Endometrial microvascular endothelial cells (primary cell): ENCODE data around the gene GPR15. TPM values are rescaled to one million over a fixed set of nuclear protein-coding genes. Genes with fewer than 3 reads are reported as not detected.

Experiments
- in situ Hi-C: cut with HindIII; loops from 2 replicates; pipeline ENCODE4 v1.10.0; 2017; ENCODE audit warnings: low sequenced_read_pairs, low pct_unique_long_range_greater_than_20kb; ENCODE audit errors: inconsistent ontology term
- total RNA-seq: library from RNA; depleted of rRNA; stranded (reverse); fragments of >200 nt; gene quantifications from one replicate; pipeline ENCODE4 v1.2.3, GENCODE V29; 2015; ENCODE audit errors: inconsistent ontology term

GPR15 gene
- total RNA-seq, 1 donor from 2014 or later = not detected

GRCh38 chr3:98528474-98529346 lies 3.1 kb upstream of the GPR15 start:
- in situ Hi-C loops = no loop called here

GRCh38 chr3:98529856-98530459 lies 1.8 kb upstream of the GPR15 start:
- in situ Hi-C loops = no loop called here

GRCh38 chr3:98530676-98531075 lies 1.1 kb upstream of the GPR15 start:
- in situ Hi-C loops = no loop called here

GRCh38 chr3:98532275-98532637 lies 478 bp downstream of the GPR15 start:
- in situ Hi-C loops = no loop called here

GRCh38 chr3:98532709-98533571 lies 1.2 kb downstream of the GPR15 start:
- in situ Hi-C loops = no loop called here

GRCh38 chr3:98534168-98534567 lies 2.4 kb downstream of the GPR15 start:
- in situ Hi-C loops = no loop called here

GRCh38 chr3:98534734-98535133 lies 3.0 kb downstream of the GPR15 start:
- in situ Hi-C loops = no loop called here

- in situ Hi-C loops = no loop called here
Observed at GRCh38 chr3:98536456-98537017, 4.8 kb downstream of the GPR15 start.

- in situ Hi-C loops = no loop called here
Observed at GRCh38 chr3:98540346-98540745, 8.6 kb downstream of the GPR15 start.

- in situ Hi-C loops = no loop called here
Observed at GRCh38 chr3:98541695-98542094, 9.9 kb downstream of the GPR15 start.

GRCh38 chr3:98542623-98543022 lies 10.8 kb downstream of the GPR15 start:
- in situ Hi-C loops = no loop called here

GRCh38 chr3:98545940-98546339 lies 14.2 kb downstream of the GPR15 start:
- in situ Hi-C loops = no loop called here

- in situ Hi-C loops = no loop called here
Observed at GRCh38 chr3:98548544-98548943, 16.8 kb downstream of the GPR15 start.

GRCh38 chr3:98550833-98551232 lies 19.1 kb downstream of the GPR15 start:
- in situ Hi-C loops = no loop called here

- in situ Hi-C loops = no loop called here
Observed at GRCh38 chr3:98551236-98551635, 19.5 kb downstream of the GPR15 start.

GRCh38 chr3:98551754-98552153 lies 20.0 kb downstream of the GPR15 start:
- in situ Hi-C loops = no loop called here

GRCh38 chr3:98552232-98553020 lies 20.6 kb downstream of the GPR15 start:
- in situ Hi-C loops = no loop called here

GRCh38 chr3:98553021-98553563 lies 21.3 kb downstream of the GPR15 start:
- in situ Hi-C loops = no loop called here
